ENCODE results near the gene ZNF185. TPM values are rescaled to one million over a fixed set of nuclear protein-coding genes. Genes with fewer than 3 reads are reported as not detected.

ZNF185 gene
- total RNA-seq, 4 donors from 2014 or later: 0.56 to 2.2 (median 1.3) TPM

DNA sequence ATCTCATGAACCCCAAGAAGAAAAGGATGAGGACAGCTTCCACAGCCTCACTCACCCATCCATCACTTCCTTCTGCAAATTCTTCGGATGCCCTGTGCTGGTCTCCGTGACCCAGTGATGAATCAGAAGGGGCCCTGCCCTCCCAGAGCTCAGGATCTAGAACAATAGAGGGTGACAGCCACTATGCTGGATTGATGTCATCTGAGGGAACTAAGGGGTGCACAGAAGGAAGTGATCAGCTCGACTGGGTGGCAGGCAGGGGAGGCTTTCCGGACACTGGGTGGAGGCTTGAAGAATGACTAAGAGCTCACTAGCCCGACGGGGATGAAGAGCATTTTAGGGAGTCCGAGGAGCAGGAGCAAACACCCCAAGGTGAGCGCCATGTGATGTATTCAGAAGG, 1.4 kb upstream of the ZNF185 start:
- Histone ChIP-seq H3K27ac (no peak overlapping the region), H3K36me3 (no peaks in the 10 kb centered on the region)
- ATAC-seq: no peak

DNA sequence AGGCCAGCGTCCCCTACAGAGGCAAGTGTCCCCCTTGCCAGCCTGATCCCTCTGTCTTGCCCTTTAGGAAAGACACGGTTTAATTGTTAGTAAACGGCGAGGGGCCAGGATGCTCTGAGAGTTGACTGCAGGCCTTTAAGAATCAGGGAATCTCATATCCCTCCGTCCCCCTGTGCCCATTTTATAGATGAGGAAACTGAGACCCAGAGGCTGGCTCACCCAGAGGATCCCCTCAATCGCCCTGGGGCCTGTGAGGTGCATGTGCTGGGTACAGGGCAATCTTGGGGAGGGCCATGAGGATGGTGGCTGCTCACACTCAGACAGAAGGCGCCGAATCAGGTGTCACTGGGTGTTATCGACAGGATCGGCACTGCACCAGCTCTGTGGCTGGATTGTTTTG, 575 bp downstream of the ZNF185 start:
- intact Hi-C loops (cut with DNase I; ENCODE audit: low total_unique reads): no loop called here
- no peaks in the 10 kb centered on the region for H3K9me3 ChIP-seq
- no peaks in the 10 kb centered on the region for H3K36me3 ChIP-seq
- H3K27me3 ChIP-seq: peaks cover 0 to 13% (median 0%) of the 10 kb centered on the region in 3 donors
- no peak for ATAC-seq
- no peaks in the 10 kb centered on the region for H3K4me1 ChIP-seq
- no peak for DNase-seq
- no peak overlapping the region for H3K27ac ChIP-seq
- TF ChIP-seq, protein P1, sequence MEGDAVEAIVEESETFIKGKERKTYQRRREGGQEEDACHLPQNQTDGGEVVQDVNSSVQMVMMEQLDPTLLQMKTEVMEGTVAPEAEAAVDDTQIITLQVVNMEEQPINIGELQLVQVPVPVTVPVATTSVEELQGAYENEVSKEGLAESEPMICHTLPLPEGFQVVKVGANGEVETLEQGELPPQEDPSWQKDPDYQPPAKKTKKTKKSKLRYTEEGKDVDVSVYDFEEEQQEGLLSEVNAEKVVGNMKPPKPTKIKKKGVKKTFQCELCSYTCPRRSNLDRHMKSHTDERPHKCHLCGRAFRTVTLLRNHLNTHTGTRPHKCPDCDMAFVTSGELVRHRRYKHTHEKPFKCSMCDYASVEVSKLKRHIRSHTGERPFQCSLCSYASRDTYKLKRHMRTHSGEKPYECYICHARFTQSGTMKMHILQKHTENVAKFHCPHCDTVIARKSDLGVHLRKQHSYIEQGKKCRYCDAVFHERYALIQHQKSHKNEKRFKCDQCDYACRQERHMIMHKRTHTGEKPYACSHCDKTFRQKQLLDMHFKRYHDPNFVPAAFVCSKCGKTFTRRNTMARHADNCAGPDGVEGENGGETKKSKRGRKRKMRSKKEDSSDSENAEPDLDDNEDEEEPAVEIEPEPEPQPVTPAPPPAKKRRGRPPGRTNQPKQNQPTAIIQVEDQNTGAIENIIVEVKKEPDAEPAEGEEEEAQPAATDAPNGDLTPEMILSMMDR (IDR thresholded peaks at IDR 0.05 in 4 of 5, conservative IDR thresholded peaks at IDR 0.05 in 1 of 5): no peak
- no peak for TF ChIP-seq POLR2A (IDR thresholded peaks at IDR 0.05)
- in situ Hi-C loops (cut with MboI; ENCODE audit: low sequenced_read_pairs in 4 of 4): no loop called here
- no peak overlapping the region for H3K4me3 ChIP-seq

More for the DNA sequence above, 1.4 kb upstream of the ZNF185 start:
- Histone ChIP-seq H3K9me3 (no peaks in the 10 kb centered on the region), H3K4me1 (no peaks in the 10 kb centered on the region), H3K27me3 (peaks cover 0 to 13% (median 0%) of the 10 kb centered on the region in 3 donors), H3K4me3 (no peak overlapping the region)
- TF ChIP-seq, protein P1 (IDR thresholded peaks at IDR 0.05 in 4 of 5, conservative IDR thresholded peaks at IDR 0.05 in 1 of 5): no peak
- TF ChIP-seq POLR2A (IDR thresholded peaks at IDR 0.05): no peak
- intact Hi-C loops (cut with DNase I; ENCODE audit: low total_unique reads) (no loop called here), in situ Hi-C loops (cut with MboI; ENCODE audit: low sequenced_read_pairs in 4 of 4) (no loop called here)
- no peak for DNase-seq

DNA sequence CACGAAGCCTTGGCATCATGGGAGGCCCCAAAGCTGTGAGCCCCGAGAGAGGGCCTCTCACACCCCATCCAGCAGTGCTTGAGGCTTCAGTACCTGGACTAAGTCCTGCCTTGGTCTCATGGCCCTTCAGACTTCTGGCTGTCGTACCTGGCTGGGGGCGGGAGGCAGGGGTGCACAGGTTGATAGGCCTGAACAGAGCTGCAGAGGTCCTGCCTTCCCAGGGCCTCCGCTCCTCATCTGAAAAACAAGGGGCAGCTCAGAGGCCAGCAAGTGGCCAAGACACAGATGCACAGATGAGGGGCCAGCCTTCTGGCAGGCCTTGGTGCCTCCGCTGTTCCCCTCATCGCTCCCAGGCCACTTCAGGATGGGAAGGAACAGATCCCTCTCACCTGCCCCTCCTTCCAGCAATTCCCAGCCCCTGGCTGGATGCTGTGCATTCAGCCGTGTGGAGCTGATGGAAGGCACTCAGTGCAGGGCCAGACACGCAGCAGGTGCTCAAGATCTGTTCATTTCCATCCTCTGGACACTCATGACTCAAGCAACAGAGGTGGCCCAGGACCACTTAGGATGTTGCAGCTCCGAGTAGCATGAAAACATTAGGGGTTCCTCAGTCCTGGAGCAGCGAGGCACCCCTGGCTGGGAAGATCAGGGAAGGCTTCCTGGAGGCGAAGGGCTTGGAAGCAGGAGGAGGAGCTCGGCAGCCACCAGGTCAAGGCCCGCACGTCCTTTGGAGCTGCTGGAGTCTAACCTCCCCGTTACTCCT, 1.4 kb downstream of the ZNF185 start:
- H3K36me3 ChIP-seq: no peaks in the 10 kb centered on the region
- H3K27ac ChIP-seq: no peak overlapping the region
- no peaks in the 10 kb centered on the region for H3K9me3 ChIP-seq
- intact Hi-C loops (cut with DNase I; ENCODE audit: low total_unique reads) (no loop called here), in situ Hi-C loops (cut with MboI; ENCODE audit: low sequenced_read_pairs in 4 of 4) (no loop called here)
- TF ChIP-seq, protein P1 (IDR thresholded peaks at IDR 0.05 in 4 of 5, conservative IDR thresholded peaks at IDR 0.05 in 1 of 5): no peak
- no peak for TF ChIP-seq POLR2A (IDR thresholded peaks at IDR 0.05)
- peaks cover 0 to 13% (median under 1%) of the 10 kb centered on the region in 3 donors for H3K27me3 ChIP-seq
- no peak overlapping the region for H3K4me3 ChIP-seq
- no peak for DNase-seq
- ATAC-seq: no peak
- no peaks in the 10 kb centered on the region for H3K4me1 ChIP-seq

DNA sequence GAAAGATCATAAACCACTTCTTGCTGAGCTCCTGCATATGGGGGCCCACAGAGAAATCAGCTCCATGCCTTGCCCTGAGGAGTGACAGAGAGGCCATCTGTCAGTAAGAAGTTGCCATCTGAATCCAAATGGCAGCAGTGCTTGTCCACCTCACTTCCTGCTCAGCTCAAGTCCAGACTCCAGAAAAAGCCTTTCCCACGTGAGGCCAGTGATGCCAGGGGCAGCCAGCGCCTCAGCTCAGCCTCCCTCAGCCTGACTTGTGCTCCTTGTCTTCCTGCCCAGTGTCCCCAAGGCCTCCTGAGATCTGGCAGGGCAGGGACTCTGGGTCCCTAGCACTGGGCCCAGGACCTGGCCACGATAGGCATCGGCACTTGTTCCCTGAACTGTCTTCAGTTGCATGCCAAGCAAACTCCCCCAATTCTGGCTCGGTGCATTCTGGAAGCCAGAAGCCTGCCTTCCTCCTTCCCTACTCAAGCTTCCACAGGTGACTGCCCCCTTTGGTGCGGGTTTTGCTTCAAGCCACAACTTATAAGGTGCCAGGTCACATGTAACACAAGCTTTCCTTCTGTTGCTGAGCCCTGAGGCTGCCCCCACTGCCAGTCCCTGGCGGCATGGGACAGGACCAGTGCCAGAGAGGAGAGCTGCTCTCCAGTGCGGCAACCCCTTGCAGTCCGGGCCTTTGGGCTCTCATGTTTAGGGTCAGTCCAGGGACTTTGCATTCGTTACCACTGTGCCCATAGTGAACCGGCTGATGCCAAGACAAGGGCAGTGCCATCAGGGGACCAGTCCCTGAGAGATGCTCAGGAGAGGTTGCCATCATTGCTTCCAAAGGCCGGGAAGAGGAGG, 2.2 kb downstream of the ZNF185 start:
- in situ Hi-C loops (cut with MboI; ENCODE audit: low sequenced_read_pairs in 4 of 4): no loop called here
- ATAC-seq: no peak
- H3K9me3 ChIP-seq: no peaks in the 10 kb centered on the region
- no peak for DNase-seq
- no peaks in the 10 kb centered on the region for H3K36me3 ChIP-seq
- H3K27ac ChIP-seq: no peak overlapping the region
- H3K4me3 ChIP-seq: no peak overlapping the region
- intact Hi-C loops (cut with DNase I; ENCODE audit: low total_unique reads): no loop called here
- TF ChIP-seq, protein P1 (IDR thresholded peaks at IDR 0.05 in 4 of 5, conservative IDR thresholded peaks at IDR 0.05 in 1 of 5): no peak
- no peak for TF ChIP-seq POLR2A (IDR thresholded peaks at IDR 0.05)
- peaks cover 0 to 13% (median 3%) of the 10 kb centered on the region in 3 donors for H3K27me3 ChIP-seq
- H3K4me1 ChIP-seq: no peaks in the 10 kb centered on the region
